ENCODE data around the gene REX1BD. TPM values are rescaled to one million over a fixed set of nuclear protein-coding genes. Genes with fewer than 3 reads are reported as not detected.

REX1BD gene
- total and polyA plus RNA-seq, 2 of the 13 experiments (the other 11 are each of a cell fraction or from before 2014, with no cell fraction given) = 7.5 to 25.4 TPM

GRCh38 chr19:18589380-18590272 is 1.0 kb downstream of the REX1BD start (continued):
- TF ChIP-seq BRF2 (CRISPR knock-in tag; IDR thresholded peaks at IDR 0.05) = peak; percentile 68
- peak; percentile 94 for TF ChIP-seq MXI1 (IDR thresholded peaks at IDR 0.05; ENCODE audit: borderline replicate concordance, low read depth, low read length)
- no peak for TF ChIP-seq ZNF597 (CRISPR knock-in tag; IDR thresholded peaks at IDR 0.05)
- no peak; the same call in 1 of the 2 replicates for TF ChIP-seq PITX1 (CRISPR knock-in tag; IDR thresholded peaks at IDR 0.05)
- TF ChIP-seq KDM3A (CRISPR knock-in tag; IDR thresholded peaks at IDR 0.05; ENCODE audit: low read depth) = no peak; the same call in 1 of the 2 replicates
- no peak for TF ChIP-seq GATA4 (IDR thresholded peaks at IDR 0.05; ENCODE audit: borderline replicate concordance, low read depth)
- peak; percentile 74; the same call in 1 of the 2 replicates for TF ChIP-seq ZBTB38 (CRISPR knock-in tag; IDR thresholded peaks at IDR 0.05)
- peak; percentile 97 for TF ChIP-seq IKZF4 (CRISPR knock-in tag; IDR thresholded peaks at IDR 0.05; ENCODE audit: borderline replicate concordance, low read depth, not compliant biosample characterization)
- TF ChIP-seq GFI1 (CRISPR knock-in tag; IDR thresholded peaks at IDR 0.05; ENCODE audit: borderline replicate concordance) = peak; percentile 40; the same call in 1 of the 2 replicates
- no peak for TF ChIP-seq U2AF2 (IDR thresholded peaks at IDR 0.05; ENCODE audit: low read depth, low read length)
- TF ChIP-seq KDM2A (CRISPR knock-in tag; IDR thresholded peaks at IDR 0.05; ENCODE audit: borderline replicate concordance, low read depth) = peak; percentile 99
- TF ChIP-seq ZNF263 (CRISPR knock-in tag; IDR thresholded peaks at IDR 0.05) = peak; percentile 72
- TF ChIP-seq FOSL1 (CRISPR knock-in tag; IDR thresholded peaks at IDR 0.05; ENCODE audit: borderline replicate concordance) = peak; percentile 42; the same call in 1 of the 2 replicates
- TF ChIP-seq NR2F1 (CRISPR knock-in tag; IDR thresholded peaks at IDR 0.05) = no peak
- no peak for TF ChIP-seq MLX (CRISPR knock-in tag; IDR thresholded peaks at IDR 0.05)
- peak; percentile 84; the same call in 1 of the 2 replicates for TF ChIP-seq TBX2 (CRISPR knock-in tag; IDR thresholded peaks at IDR 0.05; ENCODE audit: borderline replicate concordance)
- peak; percentile 70; the same call in 1 of the 2 replicates for TF ChIP-seq ZSCAN31 (CRISPR knock-in tag; IDR thresholded peaks at IDR 0.05; ENCODE audit: low read depth)
- TF ChIP-seq ZKSCAN1 (IDR thresholded peaks at IDR 0.05; ENCODE audit: low read length) = no peak
- TF ChIP-seq CEBPB (IDR thresholded peaks at IDR 0.05; ENCODE audit: borderline replicate concordance, low read depth, low read length) = no peak
- no peak for TF ChIP-seq PBX2 (CRISPR knock-in tag; IDR thresholded peaks at IDR 0.05)
- peak; percentile 90; the same call in 1 of the 2 replicates for TF ChIP-seq NRL (CRISPR knock-in tag; IDR thresholded peaks at IDR 0.05; ENCODE audit: borderline replicate concordance)
- TF ChIP-seq YEATS4 (CRISPR knock-in tag; IDR thresholded peaks at IDR 0.05; ENCODE audit: borderline replicate concordance) = peak; percentile 89
- TF ChIP-seq ZNF484 (CRISPR knock-in tag; IDR thresholded peaks at IDR 0.05; ENCODE audit: borderline replicate concordance, low read depth) = 0 out of 2 replicates have a peak, but pooled peaks have one; percentile 65
- no peak for TF ChIP-seq SP1 (IDR thresholded peaks at IDR 0.05)
- peak; percentile 50; the same call in 1 of the 2 replicates for TF ChIP-seq SP1 (CRISPR knock-in tag; IDR thresholded peaks at IDR 0.05)
- no peak for TF ChIP-seq KLF11 (CRISPR knock-in tag; IDR thresholded peaks at IDR 0.05)
- TF ChIP-seq BHLHE40 (IDR thresholded peaks at IDR 0.05; ENCODE audit: low read length) = peak; percentile 53
